Measurements from ENCODE around the gene SLC30A2. TPM values are rescaled to one million over a fixed set of nuclear protein-coding genes. Genes with fewer than 3 reads are reported as not detected.
A peak's percentile ranks its signal among the peaks of the same experiment; 100 is the strongest.

Gene SLC30A2
- total RNA-seq, 1 experiment from 2014 or later = not detected

DNA sequence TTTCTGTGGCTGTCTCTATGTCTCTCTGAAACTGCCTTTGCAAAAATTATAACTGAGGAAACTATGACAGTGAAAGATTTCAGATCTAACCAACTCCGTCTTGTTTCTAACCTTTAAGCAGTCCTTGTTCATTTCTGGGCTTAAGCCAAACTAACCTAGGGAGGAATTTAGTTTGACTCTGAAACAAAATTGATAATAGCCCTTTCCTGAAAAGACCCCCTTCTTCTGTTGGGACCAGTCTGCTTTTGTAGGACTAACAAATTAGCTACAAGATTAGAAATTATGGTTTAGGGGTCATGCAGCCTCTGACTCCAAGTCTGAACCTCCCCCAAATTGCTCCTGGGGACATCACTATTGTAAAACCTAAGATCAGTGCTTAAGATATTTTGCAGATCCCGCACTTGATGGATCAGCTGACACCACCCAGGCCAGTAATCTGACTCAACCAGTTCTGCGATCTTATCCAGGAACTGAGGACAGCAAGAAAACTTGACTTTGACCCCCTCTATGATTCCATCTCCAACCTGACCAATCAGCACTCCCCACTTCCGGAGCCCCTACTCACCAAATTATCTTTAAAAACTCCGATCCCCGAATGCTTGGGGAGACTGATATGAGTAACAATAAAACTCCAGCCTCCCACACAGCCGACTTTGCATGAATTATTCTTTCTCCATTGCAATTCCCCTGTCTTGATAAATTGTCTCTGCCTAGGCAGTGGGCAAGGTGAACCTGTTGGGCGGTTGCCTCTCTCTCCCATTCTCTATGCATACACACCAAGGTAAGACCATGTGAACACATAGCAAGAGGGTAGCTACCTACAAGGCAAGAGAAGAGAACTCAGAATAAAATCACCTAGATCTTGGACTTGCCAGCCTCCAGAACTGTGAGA is 32.6 kb upstream of the SLC30A2 start:
- Histone ChIP-seq H3K79me2 (ENCODE audit: insufficient read depth, low read length) (no peaks in the 10 kb centered on the region), H3K9me3 (ENCODE audit: control insufficient read depth in 1 of 2, insufficient read depth in 1 of 2, low read depth in 1 of 2, low read length in 2 of 2) (no peaks in the 10 kb centered on the region), H3K27me3 (ENCODE audit: insufficient read depth, low read length) (no peaks in the 10 kb centered on the region), H3K4me2 (ENCODE audit: low read length) (peak overlapping the region; percentile 19), H3K9me2 (ENCODE audit: insufficient read depth) (no peaks in the 10 kb centered on the region), H3K27ac (ENCODE audit: low read depth, low read length) (no peak overlapping the region), H3K9ac (ENCODE audit: low read length) (no peak overlapping the region), H2AFZ (ENCODE audit: low read depth, low read length, poor library complexity, severe bottlenecking) (peak overlapping the region; percentile 13), H4K20me1 (ENCODE audit: insufficient read depth) (no peaks in the 10 kb centered on the region), H3K4me3 (replicated peaks in 1 of 2; ENCODE audit: low read depth in 1 of 2, low read length in 2 of 2) (no peak overlapping the region), H3K36me3 (ENCODE audit: control insufficient read depth in 1 of 2, insufficient read depth in 2 of 2, low read length in 2 of 2) (no peaks in the 10 kb centered on the region), H3K4me1 (ENCODE audit: control insufficient read depth in 1 of 2, insufficient read depth in 2 of 2, low read length in 2 of 2) (peaks cover 10 to 44% of the 10 kb centered on the region in 2 experiments; a peak in 3 of 4 replicates)
- TF ChIP-seq EGR1 (IDR thresholded peaks at IDR 0.05; ENCODE audit: low read depth) = no peak
- 0 out of 2 replicates have a peak, but pooled peaks have one; percentile 11 for TF ChIP-seq SP1 (IDR thresholded peaks at IDR 0.05; ENCODE audit: low read depth)
- TF ChIP-seq, protein P1, sequence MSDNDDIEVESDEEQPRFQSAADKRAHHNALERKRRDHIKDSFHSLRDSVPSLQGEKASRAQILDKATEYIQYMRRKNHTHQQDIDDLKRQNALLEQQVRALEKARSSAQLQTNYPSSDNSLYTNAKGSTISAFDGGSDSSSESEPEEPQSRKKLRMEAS (IDR thresholded peaks at IDR 0.05) = no peak
- TF ChIP-seq ELF1 (IDR thresholded peaks at IDR 0.05; ENCODE audit: borderline replicate concordance, low read depth) = no peak
- no peak for TF ChIP-seq SIN3A (IDR thresholded peaks at IDR 0.05; ENCODE audit: low read depth)
- ATAC-seq = no peak
- DNase-seq (ENCODE audit: low read depth, low spot score) = no peak
- intact Hi-C loops (cut with micrococcal nuclease) = no loop called here
- BruUV-seq (replicated peaks) = no TSS peak
- CTCF ChIA-PET = interaction anchor here (1.1 kb wide), 1 partner anchor 42 kb away, joined by 3 read pairs; no protein-coding TSS in a partner anchor
- POLR2A ChIA-PET = no interaction called here
- RAD21 ChIA-PET (ENCODE audit: low non-redundant PET in 1 of 2, low total read pairs in 2 of 2, uncharacterized antibody in 2 of 2, unreplicated experiment in 2 of 2) = no interaction called here

GRCh38 chr1:26077524-26077923 is 31.6 kb upstream of the SLC30A2 start:
- no peaks in the 10 kb centered on the region for H4K20me1 ChIP-seq (ENCODE audit: insufficient read depth)
- intact Hi-C loops (cut with micrococcal nuclease) = no loop called here
- POLR2A ChIA-PET = no interaction called here

More at GRCh38 chr1:26077524-26077923, 31.6 kb upstream of the SLC30A2 start:
- Histone ChIP-seq H3K27ac (ENCODE audit: low read depth, low read length) (no peak overlapping the region), H3K27me3 (ENCODE audit: insufficient read depth, low read length) (no peaks in the 10 kb centered on the region), H2AFZ (ENCODE audit: low read depth, low read length, poor library complexity, severe bottlenecking) (no peak overlapping the region), H3K36me3 (ENCODE audit: control insufficient read depth in 1 of 2, insufficient read depth in 2 of 2, low read length in 2 of 2) (no peaks in the 10 kb centered on the region), H3K9me3 (ENCODE audit: control insufficient read depth in 1 of 2, insufficient read depth in 1 of 2, low read depth in 1 of 2, low read length in 2 of 2) (no peaks in the 10 kb centered on the region), H3K9me2 (ENCODE audit: insufficient read depth) (no peaks in the 10 kb centered on the region), H3K4me3 (replicated peaks in 1 of 2; ENCODE audit: low read depth in 1 of 2, low read length in 2 of 2) (no peak overlapping the region), H3K4me2 (ENCODE audit: low read length) (no peak overlapping the region), H3K79me2 (ENCODE audit: insufficient read depth, low read length) (no peaks in the 10 kb centered on the region), H3K4me1 (ENCODE audit: control insufficient read depth in 1 of 2, insufficient read depth in 2 of 2, low read length in 2 of 2) (peaks cover 10 to 36% of the 10 kb centered on the region in 2 experiments; a peak in 3 of 4 replicates), H3K9ac (ENCODE audit: low read length) (no peak overlapping the region)
- DNase-seq (ENCODE audit: low read depth, low spot score) = no peak
- RAD21 ChIA-PET (ENCODE audit: low non-redundant PET in 1 of 2, low total read pairs in 2 of 2, uncharacterized antibody in 2 of 2, unreplicated experiment in 2 of 2) = no interaction called here
- ATAC-seq = no peak
- CTCF ChIA-PET = no interaction called here
- BruUV-seq (replicated peaks) = no TSS peak
- TF ChIP-seq, protein P2, sequence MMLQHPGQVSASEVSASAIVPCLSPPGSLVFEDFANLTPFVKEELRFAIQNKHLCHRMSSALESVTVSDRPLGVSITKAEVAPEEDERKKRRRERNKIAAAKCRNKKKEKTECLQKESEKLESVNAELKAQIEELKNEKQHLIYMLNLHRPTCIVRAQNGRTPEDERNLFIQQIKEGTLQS (IDR thresholded peaks at IDR 0.05) = no peak
- TF ChIP-seq SRF (IDR thresholded peaks at IDR 0.05; ENCODE audit: low read depth) = no peak
